Measurements from ENCODE around the gene EFHC1. TPM values are rescaled to one million over a fixed set of nuclear protein-coding genes. Genes with fewer than 3 reads are reported as not detected.

EFHC1 gene
- polyA plus RNA-seq, 1 donor (not counting 4 experiments of a cell fraction or from before 2014, with no cell fraction given) = 20.5 TPM

GRCh38 chr6:52491203-52492069, 71.3 kb downstream of the EFHC1 start:
- Histone ChIP-seq H3K36me3 (ENCODE audit: control insufficient read depth in 2 of 2, extremely low read depth in 1 of 2, insufficient read depth in 2 of 2, low read length in 2 of 2) (peaks cover 0 to 2% of the 10 kb centered on the region in 2 experiments), H3K4me2 (ENCODE audit: control insufficient read depth, extremely low read depth, insufficient read depth, low read depth, low read length) (no peak overlapping the region), H3K4me1 (ENCODE audit: control insufficient read depth, extremely low read depth, insufficient read depth, low read length) (no peaks in the 10 kb centered on the region), H2AFZ (ENCODE audit: control insufficient read depth, low read length) (no peak overlapping the region), H3K9me3 (ENCODE audit: control insufficient read depth, low read depth, low read length) (no peaks in the 10 kb centered on the region), H3K9me1 (ENCODE audit: control insufficient read depth, extremely low read depth, insufficient read depth, low read length) (no peaks in the 10 kb centered on the region), H4K20me1 (ENCODE audit: control insufficient read depth, extremely low read depth, insufficient read depth, low read length) (no peaks in the 10 kb centered on the region), H3K27me3 (ENCODE audit: control insufficient read depth, extremely low read depth, insufficient read depth, low read length) (no peaks in the 10 kb centered on the region), H3K79me2 (ENCODE audit: control insufficient read depth, insufficient read depth, low read length) (no peaks in the 10 kb centered on the region), H3K27ac (ENCODE audit: control insufficient read depth, insufficient read depth, low read length) (no peak overlapping the region), H3K4me3 (ENCODE audit: control insufficient read depth in 2 of 3, extremely low read depth in 1 of 3, insufficient read depth in 2 of 3, low read depth in 1 of 3, low read length in 3 of 3) (no peak overlapping the region), H3K9ac (ENCODE audit: control insufficient read depth, extremely low read depth, insufficient read depth, low read length) (no peak overlapping the region)
- TF ChIP-seq EZH2 (IDR thresholded peaks at IDR 0.05; ENCODE audit: low read length) (no peak), CTCF (optimal IDR thresholded peaks at IDR 0.05 in 1 of 3, IDR thresholded peaks at IDR 0.05 in 1 of 3, conservative IDR thresholded peaks at IDR 0.05 in 1 of 3; ENCODE audit: extremely low read depth in 1 of 3, insufficient read depth in 2 of 3, low read length in 3 of 3) (no peak)
- dilution Hi-C loops (cut with MboI; ENCODE audit: extremely low pct_ligation_motif_present, low sequenced_read_pairs) = no loop called here
- DNase-seq (ENCODE audit: low read depth, low spot score) (no peak), FAIRE-seq (no peak)

- H4K20me1 ChIP-seq (ENCODE audit: control insufficient read depth, extremely low read depth, insufficient read depth, low read length) = no peaks in the 10 kb centered on the region
- H3K4me1 ChIP-seq (ENCODE audit: control insufficient read depth, extremely low read depth, insufficient read depth, low read length) = no peaks in the 10 kb centered on the region
- H3K9me3 ChIP-seq (ENCODE audit: control insufficient read depth, low read depth, low read length) = no peaks in the 10 kb centered on the region
- no peak for FAIRE-seq
- H3K9ac ChIP-seq (ENCODE audit: control insufficient read depth, extremely low read depth, insufficient read depth, low read length) = no peak overlapping the region
- peaks cover 0 to 2% of the 10 kb centered on the region in 2 experiments for H3K36me3 ChIP-seq (ENCODE audit: control insufficient read depth in 2 of 2, extremely low read depth in 1 of 2, insufficient read depth in 2 of 2, low read length in 2 of 2)
- dilution Hi-C loops (cut with MboI; ENCODE audit: extremely low pct_ligation_motif_present, low sequenced_read_pairs) = no loop called here
- H3K9me1 ChIP-seq (ENCODE audit: control insufficient read depth, extremely low read depth, insufficient read depth, low read length) = no peaks in the 10 kb centered on the region
- no peak overlapping the region for H3K27ac ChIP-seq (ENCODE audit: control insufficient read depth, insufficient read depth, low read length)
- no peaks in the 10 kb centered on the region for H3K27me3 ChIP-seq (ENCODE audit: control insufficient read depth, extremely low read depth, insufficient read depth, low read length)
- H2AFZ ChIP-seq (ENCODE audit: control insufficient read depth, low read length) = no peak overlapping the region
- H3K79me2 ChIP-seq (ENCODE audit: control insufficient read depth, insufficient read depth, low read length) = no peaks in the 10 kb centered on the region
- TF ChIP-seq CTCF (optimal IDR thresholded peaks at IDR 0.05 in 1 of 3, IDR thresholded peaks at IDR 0.05 in 1 of 3, conservative IDR thresholded peaks at IDR 0.05 in 1 of 3; ENCODE audit: extremely low read depth in 1 of 3, insufficient read depth in 2 of 3, low read length in 3 of 3) (no peak), EZH2 (IDR thresholded peaks at IDR 0.05; ENCODE audit: low read length) (no peak)
- no peak for DNase-seq (ENCODE audit: low read depth, low spot score)
- no peak overlapping the region for H3K4me2 ChIP-seq (ENCODE audit: control insufficient read depth, extremely low read depth, insufficient read depth, low read depth, low read length)
- H3K4me3 ChIP-seq (ENCODE audit: control insufficient read depth in 2 of 3, extremely low read depth in 1 of 3, insufficient read depth in 2 of 3, low read depth in 1 of 3, low read length in 3 of 3) = no peak overlapping the region
Measured at GRCh38 chr6:52493669-52494068, 73.5 kb downstream of the EFHC1 start.

Data from keratinocyte (primary cell).